Measurements from ENCODE around the gene ZNF879.

ZNF879 gene

GRCh38 chr5:179008667-179009066 lies 14.9 kb upstream of the ZNF879 start:
- DNase-seq (ENCODE audit: low read depth): no peak

- DNase-seq (ENCODE audit: low read depth): no peak
Observed at GRCh38 chr5:179033004-179033580, 9.5 kb downstream of the ZNF879 start.

- no peak for DNase-seq (ENCODE audit: low read depth)
Observed at GRCh38 chr5:179044765-179045164, 21.2 kb downstream of the ZNF879 start.

GRCh38 chr5:179051784-179052183 lies 28.2 kb downstream of the ZNF879 start:
- no peak for DNase-seq (ENCODE audit: low read depth)

GRCh38 chr5:179054036-179054785 lies 30.6 kb downstream of the ZNF879 start:
- no peak for DNase-seq (ENCODE audit: low read depth)

GRCh38 chr5:179054876-179055275 lies 31.3 kb downstream of the ZNF879 start:
- no peak for DNase-seq (ENCODE audit: low read depth)

GRCh38 chr5:179055436-179055835 lies 31.8 kb downstream of the ZNF879 start:
- no peak for DNase-seq (ENCODE audit: low read depth)

GRCh38 chr5:179055841-179056240 lies 32.2 kb downstream of the ZNF879 start:
- no peak for DNase-seq (ENCODE audit: low read depth)

- peak; percentile 73 for DNase-seq (ENCODE audit: low read depth)
Observed at GRCh38 chr5:179060116-179061008, 36.8 kb downstream of the ZNF879 start, which contains the start of gene ZNF354C. Gene ZNF354C (plus strand): TSS chr5:179060373. CDS start chr5:179062069, 1,696 bp downstream.

- DNase-seq (ENCODE audit: low read depth): no peak
Observed at GRCh38 chr5:179061025-179061424, 37.4 kb downstream of the ZNF879 start.

GRCh38 chr5:179065703-179066102 lies 42.1 kb downstream of the ZNF879 start:
- no peak for DNase-seq (ENCODE audit: low read depth)

GRCh38 chr5:179079165-179079987 lies 55.8 kb downstream of the ZNF879 start:
- DNase-seq (ENCODE audit: low read depth): no peak

GRCh38 chr5:179080724-179081123 lies 57.1 kb downstream of the ZNF879 start:
- no peak for DNase-seq (ENCODE audit: low read depth)

All from activated T-helper 1 cell treated with Interleukin-2 at 50 U/mL for 16 hours (primary cell).